Endothelial cell of umbilical vein (primary cell): ENCODE data around the gene SUPV3L1. TPM values are rescaled to one million over a fixed set of nuclear protein-coding genes. Genes with fewer than 3 reads are reported as not detected.

Experiments used
- BruUV-seq: library from RNA; stranded (reverse); fragments of 400-500 nt; replicated peaks from 2 replicates; lab custom pipeline; 2021; lab: Mats Ljungman, UMichigan
- CTCF ChIA-PET: fragments of 300-600, 350-600 bp; sonication (Branson Sonifier 250); formaldehyde crosslinking; loops from one replicate; lab custom pipeline; 2021; ENCODE audit warnings: antibody characterized with exemption, inconsistent platforms; lab: Charles Lee
- POLR2A ChIA-PET: fragments of 300-600, 350-600 bp; sonication (Branson Sonifier 250); formaldehyde crosslinking; loops from one replicate; lab custom pipeline; 2021; ENCODE audit warnings: antibody characterized with exemption, inconsistent platforms; lab: Charles Lee
- DNase-seq: peaks from one replicate; pipeline ENCODE4 v3.0.0-alpha.2; 2011; ENCODE audit warnings: low read depth, low spot score
- FAIRE-seq: peaks from 2 replicates; lab custom pipeline; 2011; peaks lifted over from hg19 to GRCh38; lab: Jason Lieb, UNC
- H2AFZ ChIP-seq: 2 replicates; pipeline ENCODE4 v1.6.0; 2012; ENCODE audit warnings: low read depth, low read length, control low read depth, inconsistent platforms
- H3K27ac ChIP-seq: 2 replicates; pipeline ENCODE4 v1.5.1; 2011; ENCODE audit warnings: low read depth, mild to moderate bottlenecking, control low read depth, low read length, moderate library complexity; ENCODE audit not compliant: insufficient read depth
- H3K27me3 ChIP-seq, 2 experiments: 2 replicates each; pipeline versions ENCODE4 v1.6.0 to v1.6.1; 2011; ENCODE audit warnings: low read length in 2 of 2, mixed read lengths in 1 of 2; ENCODE audit not compliant: control insufficient read depth in 2 of 2, insufficient read depth in 2 of 2
- H3K36me3 ChIP-seq, 2 experiments: 2 replicates in 1 of 2; 3 replicates in 1 of 2; pipeline ENCODE4 v1.5.1; 2011; ENCODE audit warnings: low read length in 2 of 2, mild to moderate bottlenecking in 1 of 2, moderate library complexity in 1 of 2; ENCODE audit not compliant: control insufficient read depth in 2 of 2, insufficient read depth in 2 of 2; ENCODE audit errors: extremely low read depth in 1 of 2
- H3K4me1 ChIP-seq: 3 replicates; pipeline ENCODE4 v1.5.1; 2011; ENCODE audit warnings: mild to moderate bottlenecking, low read length; ENCODE audit not compliant: control insufficient read depth, insufficient read depth; ENCODE audit errors: extremely low read depth
- H3K4me2 ChIP-seq: 2 replicates; pipeline ENCODE4 v1.6.1; 2011; ENCODE audit warnings: low read length, control low read depth, mixed read lengths; ENCODE audit not compliant: insufficient read depth
- H3K4me3 ChIP-seq, 3 experiments: fragments of 200-600 bp in 1 of 3; sonication (generic), shearing (Covaris generic) in 1 of 3; replicated peaks in 1 of 3; 2 replicates each; pipeline ENCODE4 v1.5.1; 2011 to 2016; ENCODE audit warnings: control low read depth in 3 of 3, low read length in 3 of 3, mild to moderate bottlenecking in 2 of 3, inconsistent platforms in 1 of 3, low read depth in 1 of 3, moderate library complexity in 1 of 3; ENCODE audit not compliant: insufficient read depth in 1 of 3
- H3K79me2 ChIP-seq: 2 replicates; pipeline ENCODE4 v1.6.0; 2012; ENCODE audit warnings: low read length, inconsistent platforms; ENCODE audit not compliant: control insufficient read depth, insufficient read depth
- H3K9ac ChIP-seq: replicated peaks from 2 replicates; pipeline ENCODE3; 2011; ENCODE audit warnings: low read length, control low read depth; ENCODE audit not compliant: insufficient read depth; ENCODE audit errors: extremely low read depth
- H3K9me1 ChIP-seq: replicated peaks from 3 replicates; pipeline ENCODE4 v1.6.0; 2011; ENCODE audit warnings: mild to moderate bottlenecking, low read length; ENCODE audit not compliant: control insufficient read depth, insufficient read depth; ENCODE audit errors: extremely low read depth
- H3K9me3 ChIP-seq: replicated peaks from 2 replicates; pipeline ENCODE4 v1.5.1; 2012; ENCODE audit warnings: low read length, inconsistent platforms; ENCODE audit not compliant: control insufficient read depth, insufficient read depth
- H4K20me1 ChIP-seq: replicated peaks from 2 replicates; pipeline ENCODE3; 2011; ENCODE audit warnings: mild to moderate bottlenecking, low read length; ENCODE audit not compliant: control insufficient read depth, insufficient read depth; ENCODE audit errors: extremely low read depth
- CTCF ChIP-seq, 2 donors: IDR thresholded peaks; 1 replicate in 1 of 2; 2 replicates in 1 of 2; pipeline ENCODE4 v1.5.1; 2011; ENCODE audit warnings: low read length in 2 of 2, mild to moderate bottlenecking in 2 of 2, moderate library complexity in 2 of 2, control low read depth in 1 of 2, inconsistent platforms in 1 of 2, low read depth in 1 of 2; ENCODE audit not compliant: insufficient read depth in 1 of 2; ENCODE audit errors: extremely low read depth in 1 of 2
- EZH2 ChIP-seq: IDR thresholded peaks from 2 replicates; pipeline ENCODE4 v1.6.1; 2012; ENCODE audit warnings: borderline replicate concordance, low read depth, mild to moderate bottlenecking, moderate library complexity, low read length, inconsistent platforms; ENCODE audit not compliant: severe bottlenecking
- FOS ChIP-seq: IDR thresholded peaks from 2 replicates; pipeline ENCODE4 v1.6.1; 2011; ENCODE audit warnings: mild to moderate bottlenecking, low read length, moderate library complexity, borderline replicate concordance; ENCODE audit not compliant: insufficient read depth
- GATA2 ChIP-seq: IDR thresholded peaks from 2 replicates; pipeline ENCODE4 v1.7.0; 2011; ENCODE audit warnings: low read depth, mild to moderate bottlenecking, moderate library complexity, mixed read lengths, low read length; ENCODE audit not compliant: insufficient read length, insufficient read depth
- JUN ChIP-seq: IDR thresholded peaks from 2 replicates; pipeline ENCODE4 v1.6.1; 2011; ENCODE audit warnings: borderline replicate concordance, low read depth; ENCODE audit not compliant: insufficient read length, insufficient read depth
- MAX ChIP-seq: IDR thresholded peaks from 2 replicates; pipeline ENCODE4 v1.6.1; 2011; ENCODE audit not compliant: insufficient read depth, insufficient read length
- MYC ChIP-seq: IDR thresholded peaks from one replicate; pipeline ENCODE4 v1.6.1; 2011; ENCODE audit warnings: mild to moderate bottlenecking, low read depth, low read length
- POLR2A ChIP-seq: IDR thresholded peaks from 2 replicates; pipeline ENCODE4 v1.6.1; 2012; ENCODE audit warnings: low read depth, mild to moderate bottlenecking, control low read depth, low read length
- POLR2AphosphoS5 ChIP-seq: IDR thresholded peaks from 2 replicates; pipeline ENCODE4 v1.6.1; 2012; ENCODE audit warnings: low read depth, mild to moderate bottlenecking, control low read depth, low read length, moderate library complexity; ENCODE audit not compliant: insufficient read depth
- dilution Hi-C: fragments of 300-500 bp; cut with MboI; formaldehyde crosslinking; loops from one replicate; pipeline ENCODE4 v1.15.0; 2019; ENCODE audit warnings: low sequenced_read_pairs; ENCODE audit not compliant: extremely low pct_ligation_motif_present
- intact Hi-C: fragments of 100-400 bp; cut with micrococcal nuclease; formaldehyde crosslinking; loops from one replicate; pipeline ENCODE4 v1.10.0; 2022
- polyA plus RNA-seq, 4 experiments: library from polyadenylated mRNA; depleted of rRNA in 3 of 4; stranded (reverse) in 3 of 4; unstranded in 1 of 4; fragments of >200 nt; gene quantifications; 2 replicates each; pipeline versions ENCODE4 v1.2.1 to v1.2.3, GENCODE V29; 2011 to 2012; ENCODE audit warnings: missing spikeins in 1 of 4
- total RNA-seq: library from RNA; stranded (reverse); gene quantifications from 2 replicates; pipeline ENCODE4 v1.2.3, GENCODE V29; 2021

Gene SUPV3L1
- total and polyA plus RNA-seq, 2 donors (not counting 3 experiments of a cell fraction or from before 2014, with no cell fraction given), result 21.8 to 30.4 TPM

GRCh38 chr10:69214666-69215131 lies 34.7 kb downstream of the SUPV3L1 start:
- FAIRE-seq, result no peak

More at GRCh38 chr10:69214666-69215131, 34.7 kb downstream of the SUPV3L1 start:
- Histone ChIP-seq H3K36me3 (no peaks in the 10 kb centered on the region), H3K4me1 (peaks cover 20% of the 10 kb centered on the region), H3K9me1 (no peaks in the 10 kb centered on the region), H3K79me2 (no peaks in the 10 kb centered on the region), H3K9ac (no peak overlapping the region), H3K27ac (no peak overlapping the region), H3K9me3 (no peaks in the 10 kb centered on the region), H4K20me1 (no peaks in the 10 kb centered on the region), H2AFZ (no peak overlapping the region), H3K4me3 (no peak overlapping the region), H3K27me3 (peaks cover 0 to 2% of the 10 kb centered on the region in 2 experiments), H3K4me2 (no peak overlapping the region)
- BruUV-seq, result no TSS peak
- CTCF ChIA-PET, result interaction anchor here (0.8 to 1.4 kb wide), 2 partner anchors 9 to 11 kb away, joined by 5 to 9 read pairs; no protein-coding TSS in a partner anchor
- intact Hi-C loops (no loop called here), dilution Hi-C loops (no loop called here)
- TF ChIP-seq FOS, result no peak
- no peak for TF ChIP-seq MYC
- no peak for TF ChIP-seq JUN
- no peak for TF ChIP-seq MAX
- no peak for TF ChIP-seq GATA2
- no peak for TF ChIP-seq EZH2
- TF ChIP-seq CTCF (IDR thresholded peaks at IDR 0.05; ENCODE audit: extremely low read depth in 1 of 2, insufficient read depth in 1 of 2, low read depth in 1 of 2, low read length in 2 of 2), result no peak
- TF ChIP-seq POLR2A, result no peak
- TF ChIP-seq POLR2AphosphoS5, result no peak
- POLR2A ChIA-PET, result no interaction called here
- no peak for DNase-seq
